H9 (cell line): ENCODE measurements around the gene TAS1R1. TPM values are rescaled to one million over a fixed set of nuclear protein-coding genes. Genes with fewer than 3 reads are reported as not detected.

Experiments used
- DNase-seq: peaks from one replicate; pipeline ENCODE4 v3.0.0-alpha.2; 2017
- H2AFZ ChIP-seq: one replicate; pipeline ENCODE4 v1.6.1; 2013; ENCODE audit warnings: mild to moderate bottlenecking, low read length, control low read depth, moderate library complexity
- H2AK5ac ChIP-seq: 2 replicates; pipeline ENCODE4 v1.6.1; 2013; ENCODE audit warnings: low read length, control low read depth, mixed read lengths; ENCODE audit not compliant: insufficient read length
- H2BK120ac ChIP-seq: one replicate; pipeline ENCODE4 v1.6.1; 2013; ENCODE audit warnings: low read depth, mild to moderate bottlenecking, low read length, control low read depth, inconsistent platforms; ENCODE audit not compliant: poor library complexity, severe bottlenecking
- H2BK12ac ChIP-seq: 2 replicates; pipeline ENCODE4 v1.6.1; 2013; ENCODE audit warnings: low read length, control low read depth, mixed read lengths, low read depth; ENCODE audit not compliant: insufficient read length
- H2BK15ac ChIP-seq: 2 replicates; pipeline ENCODE4 v1.6.1; 2013; ENCODE audit warnings: low read depth, low read length, control low read depth
- H2BK20ac ChIP-seq: one replicate; pipeline ENCODE4 v1.6.1; 2013; ENCODE audit warnings: low read depth, mild to moderate bottlenecking, low read length, control low read depth, inconsistent platforms; ENCODE audit not compliant: poor library complexity, severe bottlenecking
- H2BK5ac ChIP-seq: 2 replicates; pipeline ENCODE4 v1.6.1; 2013; ENCODE audit warnings: low read length, control low read depth, mixed read lengths; ENCODE audit not compliant: insufficient read length
- H3K14ac ChIP-seq: 2 replicates; pipeline ENCODE4 v1.6.1; 2013; ENCODE audit warnings: low read length, control low read depth; ENCODE audit not compliant: insufficient read depth
- H3K18ac ChIP-seq: 2 replicates; pipeline ENCODE4 v1.6.1; 2013; ENCODE audit warnings: low read depth, mild to moderate bottlenecking, mixed read lengths, low read length, control low read depth; ENCODE audit not compliant: insufficient read length
- H3K23ac ChIP-seq: 2 replicates; pipeline ENCODE4 v1.6.1; 2013; ENCODE audit warnings: low read length, control low read depth, mixed read lengths, low read depth; ENCODE audit not compliant: insufficient read length
- H3K23me2 ChIP-seq: 2 replicates; pipeline ENCODE4 v1.6.1; 2013; ENCODE audit warnings: low read depth, mild to moderate bottlenecking, mixed read lengths, low read length, control low read depth; ENCODE audit not compliant: insufficient read length, poor library complexity, severe bottlenecking
- H3K27ac ChIP-seq: 2 replicates; pipeline ENCODE4 v1.5.1; 2013; ENCODE audit warnings: low read length, control low read depth, mixed read lengths, low read depth; ENCODE audit not compliant: insufficient read length
- H3K27me3 ChIP-seq: 2 replicates; pipeline ENCODE4 v1.6.1; 2013; ENCODE audit warnings: low read length, control low read depth, inconsistent platforms; ENCODE audit not compliant: insufficient read depth
- H3K4ac ChIP-seq: 2 replicates; pipeline ENCODE4 v1.6.1; 2013; ENCODE audit warnings: low read depth, mild to moderate bottlenecking, control low read depth, inconsistent platforms, low read length, moderate library complexity
- H3K4me1 ChIP-seq: 2 replicates; pipeline ENCODE4 v1.6.1; 2013; ENCODE audit warnings: low read length, control low read depth, inconsistent platforms; ENCODE audit not compliant: insufficient read depth
- H3K4me2 ChIP-seq: 2 replicates; pipeline ENCODE4 v1.6.1; 2013; ENCODE audit warnings: low read length, control low read depth, mixed read lengths; ENCODE audit not compliant: insufficient read length, insufficient read depth
- H3K56ac ChIP-seq: 2 replicates; pipeline ENCODE4 v1.6.1; 2013; ENCODE audit warnings: low read depth, mild to moderate bottlenecking, mixed read lengths, low read length, control low read depth; ENCODE audit not compliant: insufficient read length
- H3K79me1 ChIP-seq: 2 replicates; pipeline ENCODE4 v1.6.1; 2013; ENCODE audit warnings: low read depth, mild to moderate bottlenecking, moderate library complexity, low read length, control low read depth, inconsistent platforms; ENCODE audit not compliant: insufficient read depth, poor library complexity, severe bottlenecking
- H3K79me2 ChIP-seq: 2 replicates; pipeline ENCODE4 v1.6.1; 2013; ENCODE audit warnings: low read length, control low read depth, inconsistent platforms; ENCODE audit not compliant: insufficient read depth
- H3K9ac ChIP-seq: 2 replicates; pipeline ENCODE4 v1.6.1; 2013; ENCODE audit warnings: low read length, control low read depth, mixed read lengths; ENCODE audit not compliant: insufficient read length; ENCODE audit errors: extremely low read depth
- H3K9me3 ChIP-seq: one replicate; pipeline ENCODE4 v1.6.1; 2013; ENCODE audit warnings: low read depth, low read length, inconsistent platforms; ENCODE audit not compliant: control insufficient read depth
- H3T11ph ChIP-seq: one replicate; pipeline ENCODE4 v1.6.1; 2013; ENCODE audit warnings: mild to moderate bottlenecking, low read length, control low read depth, inconsistent platforms
- H4K20me1 ChIP-seq: one replicate; pipeline ENCODE4 v1.6.1; 2013; ENCODE audit not compliant: control insufficient read depth, insufficient read length, insufficient read depth
- H4K5ac ChIP-seq: 2 replicates; pipeline ENCODE4 v1.6.1; 2013; ENCODE audit warnings: low read depth, mild to moderate bottlenecking, mixed read lengths, low read length, control low read depth; ENCODE audit not compliant: insufficient read length
- H4K8ac ChIP-seq: replicated peaks from 2 replicates; pipeline ENCODE4 v1.6.1; 2013; ENCODE audit warnings: low read length, control low read depth, mixed read lengths, low read depth; ENCODE audit not compliant: insufficient read length
- H4K91ac ChIP-seq: 2 replicates; pipeline ENCODE4 v1.6.1; 2013; ENCODE audit warnings: low read depth, mild to moderate bottlenecking, moderate library complexity, mixed read lengths, low read length, control low read depth; ENCODE audit not compliant: insufficient read length
- H3K27ac Mint-ChIP-seq, 3 experiments: 2 replicates in 2 of 3; 3 replicates in 1 of 3; pipeline ENCODE4 v1.8.0; 2020 to 2021; ENCODE audit warnings: mixed read lengths in 3 of 3, mild to moderate bottlenecking in 1 of 3, moderate library complexity in 1 of 3
- H3K27me3 Mint-ChIP-seq: 2 replicates; pipeline ENCODE4 v1.8.0; 2021; ENCODE audit warnings: low read depth, mild to moderate bottlenecking, moderate library complexity, mixed read lengths
- H3K36me3 Mint-ChIP-seq, 3 experiments: 2 replicates in 2 of 3; 3 replicates in 1 of 3; pipeline ENCODE4 v1.8.0; 2020 to 2021; ENCODE audit warnings: low read depth in 3 of 3, mixed read lengths in 3 of 3; ENCODE audit not compliant: insufficient read depth in 1 of 3
- H3K4me1 Mint-ChIP-seq, 2 experiments: 2 replicates each; pipeline ENCODE4 v1.8.0; 2020; ENCODE audit warnings: mixed read lengths in 2 of 2
- H3K4me3 Mint-ChIP-seq, 2 experiments: 2 replicates in 1 of 2; 3 replicates in 1 of 2; pipeline ENCODE4 v1.8.0; 2020 to 2021; ENCODE audit warnings: mild to moderate bottlenecking in 2 of 2, mixed read lengths in 2 of 2, moderate library complexity in 1 of 2
- H3K9me3 Mint-ChIP-seq, 2 experiments: 2 replicates in 1 of 2; 3 replicates in 1 of 2; pipeline ENCODE4 v1.8.0; 2020; ENCODE audit warnings: mild to moderate bottlenecking in 2 of 2, mixed read lengths in 2 of 2, moderate library complexity in 1 of 2
- CTCF ChIP-seq: fragments of 200-600 bp; sonication (generic); conservative IDR thresholded peaks from 3 replicates; pipeline ENCODE4 v1.8.0; 2021; ENCODE audit warnings: antibody characterized with exemption, mild to moderate bottlenecking
- WGBS: extraction: QIAGEN DNeasy Blood & Tissue Kit; methylation state at CpG from one replicate; pipeline ENCODE4 v1.1.7; 2013; ENCODE audit warnings: missing lambda C conversion rate, low lambda C conversion rate, mixed read lengths; ENCODE audit not compliant: insufficient read length; ENCODE audit errors: extremely low coverage; 5-methylcytosine and 5-hydroxymethylcytosine counted together
- total RNA-seq: library from RNA; stranded (reverse); gene quantifications from 2 replicates; pipeline ENCODE4 v1.2.1, GENCODE V29; 2021

The TAS1R1 gene
- total RNA-seq, 1 experiment from 2014 or later, result not detected

DNA sequence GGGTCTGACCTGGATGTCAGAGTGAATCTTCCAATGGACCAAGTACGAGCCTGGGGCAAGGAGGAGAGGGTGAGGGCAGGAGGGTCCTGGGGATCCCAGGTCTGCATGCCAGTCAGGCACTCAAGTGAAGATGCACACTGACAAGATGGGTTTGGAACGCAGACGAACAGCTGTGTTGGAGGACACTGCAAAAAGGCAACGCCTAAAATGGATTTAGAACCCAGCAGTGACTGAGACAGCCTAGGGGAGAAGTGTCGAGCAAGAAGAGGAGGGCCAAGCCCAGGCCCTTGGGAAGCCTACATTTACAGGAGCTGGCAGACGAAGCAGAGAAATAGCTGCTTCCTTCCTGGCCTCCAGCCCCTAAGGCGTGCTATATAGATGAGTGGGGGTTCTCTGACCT lies 26.6 kb upstream of the TAS1R1 start:
- H3K4ac ChIP-seq, result no peak overlapping the region
- H3K18ac ChIP-seq, result no peak overlapping the region
- no peak overlapping the region for H4K91ac ChIP-seq
- no peak overlapping the region for H3K23ac ChIP-seq
- H2BK12ac ChIP-seq, result no peak overlapping the region
- H3K36me3 Mint-ChIP-seq, result peaks cover 42 to 79% (median 68%) of the 10 kb centered on the region in 3 experiments; a peak in 6 of 7 replicates
- TF ChIP-seq CTCF, result no peak
- H3K9ac ChIP-seq, result no peak overlapping the region
- H3K23me2 ChIP-seq, result no peaks in the 10 kb centered on the region
- H3K4me1 ChIP-seq, result no peaks in the 10 kb centered on the region
- H3K27me3 ChIP-seq, result no peaks in the 10 kb centered on the region
- H2BK20ac ChIP-seq, result no peak overlapping the region
- no peaks in the 10 kb centered on the region for H4K20me1 ChIP-seq
- no peak overlapping the region for H4K5ac ChIP-seq
- no peaks in the 10 kb centered on the region for H3K9me3 ChIP-seq
- no peak overlapping the region for H3K27ac ChIP-seq
- no peak overlapping the region for H3K27ac Mint-ChIP-seq
- H3K4me1 Mint-ChIP-seq, result peaks cover 3 to 4% of the 10 kb centered on the region in 2 experiments
- WGBS, result no CpG with 5 or more reads among the region's 7 CpGs
- no peak overlapping the region for H3K56ac ChIP-seq
- no peak overlapping the region for H3K4me2 ChIP-seq
- no peak overlapping the region for H2BK5ac ChIP-seq
- no peaks in the 10 kb centered on the region for H3K27me3 Mint-ChIP-seq
- H2BK15ac ChIP-seq, result no peak overlapping the region
- no peak overlapping the region for H2AFZ ChIP-seq
- H4K8ac ChIP-seq, result no peak overlapping the region
- DNase-seq, result no peak
- H3K9me3 Mint-ChIP-seq, result no peaks in the 10 kb centered on the region
- H3K14ac ChIP-seq, result no peak overlapping the region
- H3K4me3 Mint-ChIP-seq, result no peak overlapping the region
- H3T11ph ChIP-seq, result no peak overlapping the region
- no peak overlapping the region for H2AK5ac ChIP-seq
- no peak overlapping the region for H2BK120ac ChIP-seq
- no peaks in the 10 kb centered on the region for H3K79me2 ChIP-seq
- no peaks in the 10 kb centered on the region for H3K79me1 ChIP-seq
